K562 (cell line): ENCODE results near the gene PRKCSH.

Experiments used
- EP300 ChIP-seq: IDR thresholded peaks from 2 replicates; pipeline ENCODE4 v1.6.1; 2012; ENCODE audit warnings: low read length, improper control_type of control experiment
- EZH2 ChIP-seq: IDR thresholded peaks from 2 replicates; pipeline ENCODE4 v1.6.1; 2012; ENCODE audit warnings: low read depth, mild to moderate bottlenecking, inconsistent platforms, low read length, borderline replicate concordance
- IRF9 ChIP-seq: fragments of 450-650 bp; IDR thresholded peaks from 2 replicates; pipeline ENCODE4 v1.6.1; 2016; ENCODE audit warnings: missing biosample characterization, missing genetic modification characterization
- MTA1 ChIP-seq: fragments of 450-650 bp; IDR thresholded peaks from 2 replicates; pipeline ENCODE4 v1.6.1; 2017; ENCODE audit warnings: borderline replicate concordance
- RB1 ChIP-seq: fragments of 450-650 bp; IDR thresholded peaks from 2 replicates; pipeline ENCODE4 v1.6.1; 2017; ENCODE audit warnings: low read depth, mild to moderate bottlenecking
- TF ChIP-seq, protein P1 (sequence below): fragments of 250-450 bp; sonication (Bioruptor Pico); IDR thresholded peaks from 2 replicates; pipeline ENCODE4 v1.4.0; 2020; ENCODE audit warnings: mild to moderate bottlenecking

- TF ChIP-seq, protein P1, sequence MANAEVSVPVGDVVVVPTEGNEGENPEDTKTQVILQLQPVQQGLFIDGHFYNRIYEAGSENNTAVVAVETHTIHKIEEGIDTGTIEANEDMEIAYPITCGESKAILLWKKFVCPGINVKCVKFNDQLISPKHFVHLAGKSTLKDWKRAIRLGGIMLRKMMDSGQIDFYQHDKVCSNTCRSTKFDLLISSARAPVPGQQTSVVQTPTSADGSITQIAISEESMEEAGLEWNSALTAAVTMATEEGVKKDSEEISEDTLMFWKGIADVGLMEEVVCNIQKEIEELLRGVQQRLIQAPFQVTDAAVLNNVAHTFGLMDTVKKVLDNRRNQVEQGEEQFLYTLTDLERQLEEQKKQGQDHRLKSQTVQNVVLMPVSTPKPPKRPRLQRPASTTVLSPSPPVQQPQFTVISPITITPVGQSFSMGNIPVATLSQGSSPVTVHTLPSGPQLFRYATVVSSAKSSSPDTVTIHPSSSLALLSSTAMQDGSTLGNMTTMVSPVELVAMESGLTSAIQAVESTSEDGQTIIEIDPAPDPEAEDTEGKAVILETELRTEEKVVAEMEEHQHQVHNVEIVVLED: no peak
- TF ChIP-seq RB1 (no peak), MTA1 (no peak), EZH2 (no peak), EP300 (no peak), IRF9 (tag) (no peak)
Observed at GRCh38 chr19:11495481-11495880, 60.0 kb downstream of the PRKCSH start.
